HL-60/S4 treated with phorbol 12-myristate 13-acetate at 8.2 ng/mL for 4 days and 3 days (cell line): ENCODE measurements around the gene UBR7.
"Not testable (repeated sequence)": the region's sequence is repeated elsewhere in the genome, so short reads cannot be mapped to it uniquely, and the experiment has no call there.

ENCODE experiments used
- in situ Hi-C: fragments of 300-500 bp; cut with MboI; formaldehyde crosslinking; loops from 2 replicates; pipeline ENCODE4 v1.15.0; 2022; ENCODE audit warnings: low sequenced_read_pairs

UBR7 gene

DNA sequence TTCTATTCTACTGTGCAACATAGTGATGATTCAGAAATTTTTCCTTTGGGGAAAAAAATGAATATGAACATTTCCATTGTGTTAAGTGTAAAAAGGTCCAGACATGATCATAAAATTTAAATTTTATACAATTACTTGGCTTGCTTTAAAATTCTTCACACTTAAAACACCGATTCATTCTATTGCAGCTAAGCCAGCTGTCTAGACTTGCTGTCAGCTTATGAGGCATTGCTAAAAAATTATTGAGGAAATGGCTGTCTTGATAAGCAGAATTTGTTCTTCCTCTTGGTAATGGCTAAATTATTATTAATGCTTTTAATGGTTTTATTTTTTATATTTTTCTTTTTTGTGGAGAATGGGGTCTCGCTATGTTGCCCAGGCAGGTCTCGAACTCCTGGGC, 20.1 kb upstream of the UBR7 start:
- in situ Hi-C loops: no loop called here

DNA sequence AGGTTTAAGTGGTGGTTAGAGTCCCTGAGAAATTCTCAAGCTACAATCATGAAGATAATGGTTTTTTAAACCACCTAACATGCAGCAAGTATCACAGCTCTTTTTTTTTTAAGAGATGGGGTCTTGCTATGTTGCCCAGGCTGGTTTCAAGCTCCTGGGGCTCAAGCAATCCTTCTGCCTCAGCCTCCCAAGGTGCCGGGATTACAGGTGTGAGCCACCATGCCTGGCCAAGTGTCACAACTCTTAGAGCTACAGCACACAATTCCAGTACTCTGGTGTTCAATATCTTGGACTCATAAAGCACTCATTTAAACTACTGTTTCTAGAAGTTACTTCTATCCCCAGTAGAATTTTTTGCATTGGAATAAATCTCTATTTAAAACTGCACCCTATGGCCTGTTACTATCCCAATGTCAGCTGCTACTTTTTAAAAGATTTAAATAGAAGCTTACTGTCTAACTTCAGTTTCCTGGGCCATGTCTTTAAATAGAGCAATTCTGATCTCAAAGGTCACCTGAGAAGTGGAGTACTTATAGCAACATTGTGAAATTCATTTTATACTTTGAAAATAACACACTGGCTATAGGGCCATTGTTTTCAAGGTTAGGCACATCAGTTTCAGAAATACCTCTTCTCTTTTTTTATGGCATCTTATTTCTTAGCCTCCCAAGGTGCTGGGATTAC, 11.6 kb upstream of the UBR7 start:
- in situ Hi-C loops: no loop called here

DNA sequence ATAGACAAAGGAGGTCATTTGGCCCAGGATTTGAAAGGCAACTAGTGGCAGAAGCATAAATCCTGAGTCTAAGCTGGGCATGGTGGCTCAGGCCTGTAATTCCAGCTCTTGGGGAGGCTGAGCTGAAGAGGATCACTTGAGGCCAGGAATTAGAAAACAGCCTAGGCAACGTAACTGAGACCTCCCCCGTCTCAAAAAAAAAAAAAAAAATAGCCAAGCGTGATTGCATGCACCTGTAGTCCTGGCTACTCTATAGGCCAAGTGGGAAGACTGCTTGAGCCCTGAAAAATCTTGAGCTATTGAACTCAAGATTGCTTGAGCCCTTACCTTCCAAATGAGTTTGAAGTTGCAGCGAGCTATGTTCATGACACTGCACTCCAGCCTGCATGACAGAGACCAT, 8.0 kb upstream of the UBR7 start:
- in situ Hi-C loops: no loop called here

DNA sequence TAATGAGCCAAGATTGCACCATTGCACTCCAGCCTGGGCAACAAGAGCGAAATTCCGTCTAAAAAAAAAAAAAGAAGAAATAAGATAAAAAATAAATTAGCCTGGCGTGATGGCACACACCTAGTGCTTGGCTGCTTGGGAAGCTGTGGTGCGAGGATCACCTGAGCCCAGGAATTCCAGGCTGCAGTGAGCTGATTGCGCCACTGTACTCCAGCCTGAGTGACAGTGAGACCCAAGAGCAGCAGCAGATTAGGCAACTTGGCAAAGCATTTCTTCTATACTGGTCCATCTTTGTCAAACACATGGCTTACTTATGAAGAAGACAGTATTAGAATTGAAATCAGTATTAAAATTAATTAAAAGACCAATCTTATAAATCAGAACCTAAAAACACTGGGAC, 6.5 kb upstream of the UBR7 start:
- in situ Hi-C loops: no loop called here

DNA sequence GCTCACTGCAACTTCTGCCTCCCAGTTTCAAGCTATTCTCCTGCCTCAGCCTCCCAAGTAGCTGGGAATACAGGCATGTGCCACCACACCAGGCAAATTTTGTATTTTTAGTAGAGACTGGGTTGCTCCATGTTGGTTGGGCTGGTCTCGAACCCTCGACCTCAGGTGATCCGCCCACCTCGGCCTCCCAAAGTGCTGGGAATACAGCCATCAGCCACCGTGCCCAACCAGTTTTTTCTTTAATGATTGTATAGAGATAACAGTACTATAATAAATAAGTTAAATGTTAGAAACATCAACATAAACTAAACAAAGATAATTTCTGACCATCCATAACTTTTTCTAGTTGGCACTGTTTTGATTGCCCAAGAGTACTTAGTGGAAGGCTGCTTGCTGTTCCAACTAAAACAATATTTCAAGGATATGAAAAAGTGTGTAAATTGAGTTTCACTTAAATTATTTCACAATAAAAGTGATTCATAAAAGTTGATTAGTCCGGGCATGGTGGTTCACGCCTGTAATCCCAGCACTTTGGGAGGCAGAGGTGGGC, 5.8 kb upstream of the UBR7 start:
- in situ Hi-C loops: no loop called here

DNA sequence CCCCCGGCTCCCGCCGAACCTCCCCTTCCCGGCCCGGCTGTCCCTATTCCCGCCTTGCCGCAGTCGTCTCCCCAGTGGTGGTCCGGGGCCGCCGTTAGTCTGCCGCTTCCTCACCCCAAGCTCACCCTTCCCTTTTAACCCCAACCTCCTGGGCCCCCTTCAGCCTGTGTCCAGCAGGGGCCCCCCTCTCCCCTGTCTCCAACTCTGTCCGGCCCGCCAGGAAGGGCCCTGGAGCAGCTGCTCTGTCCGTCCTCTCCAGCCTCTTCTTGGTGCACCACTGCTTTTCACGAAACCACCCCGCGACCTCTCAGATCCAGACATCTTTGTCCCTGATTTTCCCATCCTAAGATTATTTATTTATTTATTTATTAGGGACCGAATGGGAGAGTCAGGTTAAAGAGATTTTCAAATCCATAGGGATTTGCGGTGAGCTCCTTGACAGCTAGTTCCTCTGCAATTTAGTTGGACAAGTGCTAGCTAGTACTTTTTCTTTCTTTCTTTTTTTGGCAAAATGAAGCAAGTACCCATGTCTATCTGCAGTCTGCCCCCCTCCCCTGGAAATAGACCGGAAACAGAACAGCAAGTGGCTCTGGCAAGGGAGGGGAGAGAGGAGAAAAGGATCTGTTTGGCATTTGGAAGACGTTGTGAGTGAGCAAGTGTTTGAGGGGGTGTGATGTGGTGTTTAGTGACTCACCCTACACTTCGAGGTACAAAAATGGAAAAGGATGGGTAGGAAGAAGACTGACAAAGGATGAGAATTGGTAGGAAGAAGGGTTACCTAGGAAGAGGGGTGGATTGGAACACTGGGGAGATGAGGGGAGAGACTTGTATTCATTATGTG, 632 bp downstream of the UBR7 start:
- in situ Hi-C loops: no loop called here

DNA sequence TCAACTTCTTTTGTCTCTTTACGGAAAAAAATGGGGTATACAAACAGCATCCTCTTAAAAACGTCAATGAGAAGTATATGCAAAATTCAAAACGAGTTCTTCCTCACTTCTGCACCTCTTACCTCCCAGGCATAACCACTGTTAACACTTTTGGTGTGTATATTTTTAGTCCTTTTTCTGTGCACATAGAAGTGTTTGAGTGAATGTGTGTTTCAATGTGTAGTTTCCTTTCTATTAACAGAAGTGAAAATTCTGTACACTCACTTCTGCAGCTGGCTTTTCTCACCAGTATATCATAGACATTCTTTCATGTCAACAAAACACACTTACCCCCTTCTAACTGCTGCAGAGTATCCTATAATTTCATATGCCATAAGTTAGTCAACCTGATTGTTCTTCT, 5.4 kb downstream of the UBR7 start:
- in situ Hi-C loops: no loop called here

DNA sequence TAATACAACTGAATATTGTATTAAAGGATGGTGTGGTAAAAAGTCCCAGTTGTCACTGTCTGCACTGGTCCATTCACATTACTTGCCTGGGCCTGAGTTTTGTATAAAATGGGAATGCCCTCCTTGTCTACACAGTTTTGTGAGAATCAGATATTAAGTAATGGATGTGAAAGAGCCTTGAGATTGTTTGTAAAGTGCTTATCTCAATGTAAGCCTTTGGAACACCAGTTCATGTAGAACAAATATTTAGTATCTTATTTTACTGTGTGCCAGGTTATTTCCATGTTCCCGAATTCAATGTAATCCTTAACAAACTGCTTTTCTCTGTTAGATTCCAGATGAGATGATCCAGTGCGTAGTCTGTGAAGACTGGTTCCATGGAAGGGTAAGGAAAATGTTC, 7.5 kb downstream of the UBR7 start:
- in situ Hi-C loops: no loop called here

DNA sequence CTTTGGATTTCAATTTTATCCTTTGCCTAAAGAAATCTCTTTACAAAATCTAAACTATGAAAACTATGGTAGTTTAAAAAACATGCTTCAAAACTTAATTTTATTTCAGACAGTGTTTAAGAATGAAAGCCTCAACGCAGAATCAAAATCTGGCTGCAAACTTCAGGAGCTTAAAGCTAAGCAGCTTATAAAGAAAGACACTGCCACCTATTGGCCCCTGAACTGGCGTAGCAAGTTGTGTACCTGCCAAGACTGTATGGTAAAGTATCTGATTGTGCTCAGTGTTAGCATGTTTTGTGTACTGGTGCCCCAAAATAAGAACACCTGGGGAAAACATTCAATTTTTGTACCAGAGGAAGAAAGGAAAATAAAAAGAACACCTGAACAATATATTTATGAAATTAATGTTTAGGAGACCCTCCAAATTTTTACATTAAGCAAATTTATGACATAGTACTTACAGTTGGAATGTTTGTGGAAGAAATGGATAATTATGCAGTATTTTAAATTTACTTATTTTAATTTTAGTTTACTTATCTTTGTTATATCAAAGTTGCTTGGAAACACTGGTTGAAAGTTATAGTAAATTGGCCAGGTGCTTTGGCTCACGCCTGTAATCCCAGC, 12.2 kb downstream of the UBR7 start:
- in situ Hi-C loops: no loop called here

DNA sequence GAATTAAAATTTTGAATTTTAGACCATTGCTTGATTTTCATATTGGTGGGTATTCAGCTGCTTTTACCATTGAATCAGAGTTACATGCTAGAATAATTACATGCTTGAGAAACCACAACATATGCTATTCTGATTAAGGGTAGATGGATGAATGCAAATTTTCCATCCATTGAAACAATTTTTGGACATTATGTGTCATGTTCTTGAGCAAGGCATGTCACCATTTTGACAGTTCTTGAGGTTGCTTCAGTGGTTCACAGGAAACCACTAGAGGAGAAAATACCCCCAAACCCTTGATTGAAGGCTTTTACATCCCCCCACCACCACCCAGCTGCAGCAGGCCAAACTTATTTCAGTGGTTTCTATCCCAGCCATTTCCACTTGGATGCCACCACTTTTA, 13.5 kb downstream of the UBR7 start:
- in situ Hi-C loops: no loop called here

DNA sequence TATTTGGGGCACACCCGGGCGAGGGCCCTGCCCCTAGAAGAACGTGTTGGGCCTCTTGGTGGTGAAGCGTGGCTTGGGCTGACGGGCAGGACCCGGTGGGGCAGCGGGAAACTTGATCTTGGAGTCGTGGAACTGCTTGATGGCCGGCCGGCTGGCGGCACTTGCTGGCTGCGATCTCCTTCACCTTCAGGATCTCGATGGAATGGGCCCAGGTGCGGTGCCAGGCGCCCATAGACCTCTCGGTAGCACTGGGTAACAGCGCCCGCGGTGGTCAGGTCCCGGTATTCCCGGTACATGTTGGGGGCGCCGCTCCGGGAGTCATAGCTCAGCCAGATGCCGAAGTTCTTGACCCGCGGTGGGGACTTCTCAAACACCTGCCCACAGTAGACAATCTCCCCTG, 16.5 kb downstream of the UBR7 start:
- in situ Hi-C loops: no loop called here

DNA sequence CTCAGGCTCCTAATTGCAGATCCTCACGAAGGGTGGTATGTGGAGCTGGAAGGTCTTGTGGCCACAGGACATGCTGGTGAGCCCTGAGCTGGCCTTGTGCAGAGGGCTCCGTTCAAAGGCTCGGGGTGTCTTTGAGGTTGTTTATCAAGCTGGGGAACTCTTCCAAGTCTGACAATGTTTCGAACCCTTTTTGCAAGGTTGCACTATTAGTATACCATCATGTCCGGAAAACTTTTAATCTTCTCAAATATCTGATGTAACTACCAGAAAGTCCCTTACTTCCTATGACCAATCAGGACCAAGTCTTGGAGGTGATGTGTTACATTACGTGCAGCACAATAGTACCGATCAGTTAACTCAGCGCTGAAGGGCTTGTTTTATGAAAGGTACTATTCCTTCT, 21.5 kb downstream of the UBR7 start:
- in situ Hi-C loops: no loop called here

DNA sequence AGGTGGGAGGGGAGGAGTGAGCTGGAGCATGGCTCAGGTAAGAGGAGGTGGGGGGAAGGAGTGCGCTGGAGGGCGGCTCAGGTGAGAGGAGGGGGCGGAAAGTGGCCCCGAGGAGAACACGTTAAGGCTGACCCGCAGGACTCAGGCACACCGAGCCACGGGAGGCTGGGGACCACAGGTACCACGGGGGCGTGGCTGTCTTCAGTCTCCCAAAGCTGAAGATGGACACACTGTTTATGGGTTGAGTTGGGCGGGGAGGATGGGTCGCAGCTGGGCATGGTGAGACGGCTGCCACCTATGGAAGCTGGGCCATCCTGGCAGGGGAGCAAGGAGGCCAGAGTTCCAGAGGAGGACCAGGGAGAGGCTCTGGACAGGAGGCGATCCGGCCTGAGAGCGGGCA, 23.5 kb downstream of the UBR7 start:
- in situ Hi-C loops: no loop called here

DNA sequence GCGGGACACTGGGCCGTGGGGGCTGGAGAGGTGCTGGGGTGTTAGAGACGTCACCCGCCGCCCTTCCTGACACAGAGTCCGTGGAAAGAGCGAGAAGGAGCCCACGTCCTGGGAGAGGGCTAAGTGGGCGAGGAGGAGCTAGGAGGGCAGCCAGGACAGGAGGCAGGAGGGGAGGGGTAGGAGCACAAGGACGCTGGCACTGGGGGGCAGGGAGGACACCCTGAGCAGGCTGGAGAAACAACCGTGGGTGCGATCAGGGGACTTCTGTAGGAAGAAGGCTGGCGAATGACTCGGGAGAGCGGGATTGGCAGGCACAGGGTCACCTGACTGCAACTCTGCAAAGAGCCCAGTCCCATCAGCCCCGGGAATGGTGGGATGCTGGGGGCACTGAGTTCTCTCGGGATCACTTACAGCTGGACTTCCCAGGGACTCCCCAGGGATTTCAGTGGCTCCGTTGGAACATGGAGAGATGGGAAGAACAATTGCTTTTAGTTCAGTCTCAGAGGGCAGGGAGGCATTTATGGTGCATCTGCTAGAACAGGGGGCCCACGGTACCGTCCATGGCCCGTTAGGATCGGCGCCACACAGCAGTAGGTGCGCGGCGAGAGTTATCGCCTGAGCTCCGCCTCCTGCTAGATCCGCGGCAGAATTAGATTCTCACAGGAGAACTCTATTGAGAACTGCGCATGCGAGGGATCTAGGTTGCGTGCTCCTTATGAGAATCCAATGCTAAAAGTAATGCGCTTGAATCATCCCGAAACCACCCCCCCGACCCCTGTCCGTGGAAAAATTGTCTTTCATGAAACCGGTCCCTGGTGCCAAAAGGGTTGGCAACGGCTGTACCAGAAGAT, 24.3 kb downstream of the UBR7 start:
- in situ Hi-C loops: no loop called here

DNA sequence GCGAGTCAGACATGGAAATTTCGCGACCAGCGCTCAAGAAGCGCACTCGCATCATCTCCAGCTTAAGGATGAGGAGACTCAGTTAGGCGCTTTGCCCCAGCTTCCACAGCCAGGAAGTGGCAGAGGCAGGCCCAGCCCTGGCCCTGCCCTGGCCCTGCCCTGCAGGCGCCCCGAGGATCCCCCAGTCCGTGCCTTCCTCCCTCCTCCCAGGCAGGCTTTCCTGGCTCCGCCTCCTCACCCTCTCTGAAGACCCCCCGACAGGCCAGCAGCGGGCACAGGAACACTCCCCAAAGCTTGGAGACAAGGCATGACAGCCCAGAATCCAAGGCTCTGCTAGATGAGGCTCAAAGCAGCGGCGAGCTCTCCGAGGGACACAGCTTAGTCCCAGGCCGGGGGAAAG, 25.1 kb downstream of the UBR7 start:
- in situ Hi-C loops: no loop called here

DNA sequence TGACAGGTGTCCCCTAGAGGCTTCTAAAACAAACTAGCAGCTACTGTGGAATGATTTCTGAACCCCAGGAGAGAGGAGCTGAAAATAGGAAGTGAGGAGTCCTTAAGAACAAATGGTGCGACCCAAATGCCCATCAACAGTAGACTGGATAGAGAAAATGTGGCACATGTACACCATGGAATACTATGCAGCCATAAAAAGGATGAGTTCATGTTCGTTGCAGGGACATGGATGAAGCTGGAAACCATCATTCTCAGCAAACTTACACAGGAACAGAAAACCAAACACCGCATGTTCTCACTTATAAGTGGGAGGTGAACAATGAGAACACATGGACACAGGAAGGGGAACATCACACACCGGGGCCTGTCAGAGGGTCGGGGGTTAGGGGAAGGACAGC, 26.0 kb downstream of the UBR7 start:
- in situ Hi-C loops: not testable (repeated sequence)

DNA sequence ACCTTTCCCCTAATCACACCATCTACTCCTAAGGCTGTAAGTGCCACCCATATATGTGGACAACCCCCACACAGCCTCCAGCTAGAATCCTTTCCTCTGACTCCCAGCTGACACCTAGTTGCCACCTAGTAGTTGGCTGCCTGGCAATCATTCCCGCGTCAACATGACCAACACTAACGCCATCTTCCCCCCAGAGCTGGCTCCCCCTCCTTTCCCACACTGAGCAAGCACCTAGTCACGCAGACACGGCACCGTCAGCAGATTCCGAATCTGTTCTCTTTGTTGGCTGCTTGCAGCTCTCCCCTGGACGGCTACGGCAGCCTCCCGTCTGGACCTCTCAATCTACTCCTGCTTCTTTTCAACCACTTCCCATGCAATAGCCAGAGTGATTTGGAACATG, 27.7 kb downstream of the UBR7 start:
- in situ Hi-C loops: no loop called here

DNA sequence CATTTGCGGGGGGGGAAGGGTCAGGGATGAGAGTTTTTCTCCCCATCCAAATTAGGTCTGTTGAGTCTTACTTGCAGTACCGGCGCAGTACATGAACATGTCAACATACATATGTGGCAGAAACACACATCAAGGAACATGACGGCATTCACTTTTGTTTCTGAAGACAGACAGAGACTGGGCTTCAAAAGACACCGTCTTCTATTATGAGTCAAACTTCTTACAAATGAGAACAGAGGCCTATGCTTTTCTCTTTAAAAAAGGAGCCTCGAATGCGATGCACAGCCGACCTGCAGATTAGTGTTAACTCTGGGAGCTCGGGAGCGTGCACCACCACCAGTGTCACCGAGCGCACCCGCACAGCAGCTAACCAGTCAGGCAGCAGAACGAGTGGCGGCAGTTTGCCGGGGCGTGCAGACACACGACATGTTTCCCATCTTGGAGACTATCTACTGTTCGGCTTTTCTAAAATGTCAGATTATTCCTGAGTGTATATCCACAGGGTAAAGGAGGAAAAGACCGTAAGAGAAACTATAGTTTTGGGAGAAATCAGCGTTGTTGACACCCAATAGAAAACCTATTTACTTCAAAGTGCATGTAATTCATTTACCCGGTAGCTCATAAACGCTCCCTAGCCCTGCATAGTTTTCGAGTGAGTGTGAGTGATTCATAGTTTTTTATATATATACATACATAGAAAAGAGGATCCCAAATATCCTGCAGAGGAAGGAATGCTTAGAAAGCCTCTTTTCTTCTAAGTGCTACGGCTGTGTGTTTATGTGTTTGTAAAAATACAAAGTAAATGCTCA, 33.0 kb downstream of the UBR7 start:
- in situ Hi-C loops: no loop called here

DNA sequence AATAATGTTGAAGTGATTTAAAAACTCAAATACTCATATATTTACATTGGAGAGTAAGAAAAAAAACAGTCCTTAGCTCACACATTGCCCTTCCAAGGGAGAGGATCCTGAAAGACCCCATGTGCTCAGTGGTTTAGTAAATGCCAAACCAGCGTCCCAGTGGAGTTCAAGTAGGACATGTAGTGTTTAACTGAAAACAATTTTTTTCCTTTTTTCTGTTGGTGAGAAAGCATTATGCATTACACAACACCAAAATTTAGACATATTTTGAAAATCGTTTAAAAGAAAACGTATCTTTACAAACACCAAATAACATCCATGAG, 33.6 kb downstream of the UBR7 start:
- in situ Hi-C loops: no loop called here

DNA sequence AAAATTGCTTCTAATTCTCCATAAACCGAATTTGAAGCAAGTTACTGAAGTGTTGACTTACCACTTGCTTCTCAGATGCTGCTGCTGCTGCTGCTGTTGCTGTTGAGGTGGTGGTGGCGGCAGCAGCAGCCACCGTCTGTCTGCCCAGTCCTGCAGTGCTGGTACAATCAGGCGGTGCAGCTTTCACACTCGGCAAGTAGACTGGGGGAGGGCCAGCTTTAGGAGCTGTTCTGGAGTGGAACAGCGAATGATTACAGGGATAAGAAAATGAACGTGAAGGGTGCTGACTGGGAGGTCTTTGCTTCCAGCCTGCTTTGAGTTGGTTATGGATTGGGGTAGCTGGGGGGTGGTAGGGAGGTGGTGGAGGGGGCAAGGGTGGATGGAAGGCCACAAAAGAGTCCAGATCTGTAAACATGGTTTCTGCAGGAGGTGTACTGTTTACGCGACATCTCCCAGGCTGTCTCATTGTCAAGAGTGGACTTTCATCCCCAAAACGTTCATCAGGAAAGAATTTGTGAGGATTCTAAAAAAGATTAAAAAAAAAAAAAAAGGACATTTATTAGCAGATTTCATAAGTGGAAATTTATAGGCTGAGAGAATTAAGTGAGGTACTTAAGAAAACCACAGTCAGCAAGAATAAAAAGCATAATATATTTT, 38.8 kb downstream of the UBR7 start:
- in situ Hi-C loops: no loop called here
